AG09309 (cell line): Measurements from ENCODE around the gene GPATCH3.

Experiments
- DNase-seq: peaks from one replicate; pipeline ENCODE4 v3.0.0-alpha.2; 2010; ENCODE audit warnings: low read depth
- H3K4me3 ChIP-seq: 2 replicates; pipeline ENCODE4 v1.5.1; 2011; ENCODE audit warnings: mild to moderate bottlenecking, low read depth, low read length, moderate library complexity; ENCODE audit not compliant: control insufficient read depth
- TF ChIP-seq, protein P1 (sequence below): IDR thresholded peaks from 2 replicates; pipeline ENCODE4 v1.5.1; 2011; ENCODE audit warnings: mild to moderate bottlenecking, low read depth, low read length, inconsistent platforms; ENCODE audit not compliant: insufficient read depth, control insufficient read depth; ENCODE audit errors: missing control alignments

Gene GPATCH3

DNA sequence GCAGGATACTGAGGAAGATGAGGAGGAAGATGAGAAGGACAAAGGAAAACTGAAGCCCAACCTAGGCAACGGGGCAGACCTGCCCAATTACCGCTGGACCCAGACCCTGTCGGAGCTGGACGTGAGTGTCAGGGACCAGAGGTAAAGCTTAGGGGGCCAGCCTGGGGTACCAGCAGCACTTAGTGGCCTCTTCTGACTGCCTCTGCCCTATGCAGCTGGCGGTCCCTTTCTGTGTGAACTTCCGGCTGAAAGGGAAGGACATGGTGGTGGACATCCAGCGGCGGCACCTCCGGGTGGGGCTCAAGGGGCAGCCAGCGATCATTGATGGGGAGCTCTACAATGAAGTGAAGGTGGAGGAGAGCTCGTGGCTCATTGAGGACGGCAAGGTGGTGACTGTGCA is 42.4 kb upstream of the GPATCH3 start:
- TF ChIP-seq, protein P1, sequence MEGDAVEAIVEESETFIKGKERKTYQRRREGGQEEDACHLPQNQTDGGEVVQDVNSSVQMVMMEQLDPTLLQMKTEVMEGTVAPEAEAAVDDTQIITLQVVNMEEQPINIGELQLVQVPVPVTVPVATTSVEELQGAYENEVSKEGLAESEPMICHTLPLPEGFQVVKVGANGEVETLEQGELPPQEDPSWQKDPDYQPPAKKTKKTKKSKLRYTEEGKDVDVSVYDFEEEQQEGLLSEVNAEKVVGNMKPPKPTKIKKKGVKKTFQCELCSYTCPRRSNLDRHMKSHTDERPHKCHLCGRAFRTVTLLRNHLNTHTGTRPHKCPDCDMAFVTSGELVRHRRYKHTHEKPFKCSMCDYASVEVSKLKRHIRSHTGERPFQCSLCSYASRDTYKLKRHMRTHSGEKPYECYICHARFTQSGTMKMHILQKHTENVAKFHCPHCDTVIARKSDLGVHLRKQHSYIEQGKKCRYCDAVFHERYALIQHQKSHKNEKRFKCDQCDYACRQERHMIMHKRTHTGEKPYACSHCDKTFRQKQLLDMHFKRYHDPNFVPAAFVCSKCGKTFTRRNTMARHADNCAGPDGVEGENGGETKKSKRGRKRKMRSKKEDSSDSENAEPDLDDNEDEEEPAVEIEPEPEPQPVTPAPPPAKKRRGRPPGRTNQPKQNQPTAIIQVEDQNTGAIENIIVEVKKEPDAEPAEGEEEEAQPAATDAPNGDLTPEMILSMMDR = no peak
- no peak for DNase-seq
- no peak overlapping the region for H3K4me3 ChIP-seq

DNA sequence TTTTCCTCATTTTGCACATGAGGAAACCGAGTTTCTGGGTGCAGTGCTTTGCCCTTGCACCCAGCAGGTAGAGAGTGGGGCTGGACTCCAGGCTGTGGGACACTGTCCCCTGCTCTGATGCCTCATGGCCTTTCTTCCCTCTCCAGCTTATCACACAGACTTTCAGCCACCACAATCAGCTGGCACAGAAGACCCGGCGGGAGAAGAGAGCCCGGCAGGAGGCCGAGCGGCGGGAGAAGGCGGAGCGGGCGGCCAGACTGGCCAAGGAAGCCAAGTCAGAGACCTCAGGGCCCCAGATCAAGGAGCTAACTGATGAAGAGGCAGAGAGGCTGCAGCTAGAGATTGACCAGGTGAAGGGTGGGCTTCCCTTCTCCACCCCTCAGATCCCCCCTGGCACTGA is 41.0 kb upstream of the GPATCH3 start:
- TF ChIP-seq, protein P1 = no peak
- no peak overlapping the region for H3K4me3 ChIP-seq
- no peak for DNase-seq

DNA sequence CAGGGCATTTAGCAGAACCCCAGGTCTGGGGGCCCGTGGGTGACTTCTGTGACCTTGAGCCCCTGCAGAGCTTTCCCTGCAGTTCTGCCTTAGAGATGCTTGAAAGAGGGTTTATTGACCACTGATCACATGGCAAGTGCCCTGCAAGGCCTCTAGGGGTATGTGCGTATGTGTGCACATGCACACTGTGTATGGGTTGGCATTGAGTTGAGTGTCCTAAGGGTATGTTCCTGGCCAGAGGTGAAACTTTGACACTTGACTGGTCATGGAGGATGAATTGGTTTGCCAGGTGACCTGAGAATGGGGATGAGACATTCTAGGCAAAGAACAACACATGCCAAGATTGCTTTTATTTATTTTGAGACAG is 38.4 kb upstream of the GPATCH3 start:
- DNase-seq = no peak
- TF ChIP-seq, protein P1 = no peak
- H3K4me3 ChIP-seq = no peak overlapping the region

- no peak overlapping the region for H3K4me3 ChIP-seq
- TF ChIP-seq, protein P1 = no peak
- DNase-seq = no peak
Measured at GRCh38 chr1:26938004-26938658, 37.9 kb upstream of the GPATCH3 start.

GRCh38 chr1:26936823-26937222 is 36.6 kb upstream of the GPATCH3 start:
- TF ChIP-seq, protein P1 = no peak
- no peak for DNase-seq
- H3K4me3 ChIP-seq = no peak overlapping the region

GRCh38 chr1:26932531-26932930 is 32.3 kb upstream of the GPATCH3 start:
- no peak for DNase-seq
- TF ChIP-seq, protein P1 = no peak
- no peak overlapping the region for H3K4me3 ChIP-seq
